ENCODE data around the gene COL5A2.

COL5A2 gene

DNA sequence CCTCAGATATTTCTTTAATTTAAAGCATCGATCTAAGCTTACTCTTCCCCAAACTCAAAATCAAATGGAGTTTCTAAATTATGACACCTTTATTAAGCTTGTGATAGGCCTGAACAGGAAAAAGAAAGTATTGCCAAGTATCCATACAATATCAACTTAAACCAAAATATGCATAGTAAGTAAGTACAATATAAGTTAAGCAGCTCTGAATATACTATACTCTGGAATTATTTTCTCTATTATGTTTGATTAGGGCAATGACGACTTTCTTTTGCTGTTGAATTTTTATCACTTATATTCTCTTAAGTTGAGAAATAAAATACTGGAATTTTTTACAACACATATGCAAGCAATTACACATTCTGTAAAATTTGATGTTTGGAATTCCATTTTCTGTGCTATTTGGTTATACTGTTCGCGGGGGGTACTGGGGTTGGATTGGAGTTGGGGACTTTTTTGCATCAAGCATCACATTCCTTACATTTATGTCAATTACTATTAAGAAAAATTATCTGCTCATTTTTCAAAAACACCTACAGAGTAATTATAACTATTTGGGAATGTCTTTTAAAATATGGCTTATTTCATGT is 2.2 kb downstream of the COL5A2 start:
- peak overlapping the region; percentile 87 for H3K4me3 ChIP-seq (ENCODE audit: control insufficient read depth, low read depth, low read length)
- no peak for DNase-seq (ENCODE audit: low read depth)
- TF ChIP-seq, protein P1, sequence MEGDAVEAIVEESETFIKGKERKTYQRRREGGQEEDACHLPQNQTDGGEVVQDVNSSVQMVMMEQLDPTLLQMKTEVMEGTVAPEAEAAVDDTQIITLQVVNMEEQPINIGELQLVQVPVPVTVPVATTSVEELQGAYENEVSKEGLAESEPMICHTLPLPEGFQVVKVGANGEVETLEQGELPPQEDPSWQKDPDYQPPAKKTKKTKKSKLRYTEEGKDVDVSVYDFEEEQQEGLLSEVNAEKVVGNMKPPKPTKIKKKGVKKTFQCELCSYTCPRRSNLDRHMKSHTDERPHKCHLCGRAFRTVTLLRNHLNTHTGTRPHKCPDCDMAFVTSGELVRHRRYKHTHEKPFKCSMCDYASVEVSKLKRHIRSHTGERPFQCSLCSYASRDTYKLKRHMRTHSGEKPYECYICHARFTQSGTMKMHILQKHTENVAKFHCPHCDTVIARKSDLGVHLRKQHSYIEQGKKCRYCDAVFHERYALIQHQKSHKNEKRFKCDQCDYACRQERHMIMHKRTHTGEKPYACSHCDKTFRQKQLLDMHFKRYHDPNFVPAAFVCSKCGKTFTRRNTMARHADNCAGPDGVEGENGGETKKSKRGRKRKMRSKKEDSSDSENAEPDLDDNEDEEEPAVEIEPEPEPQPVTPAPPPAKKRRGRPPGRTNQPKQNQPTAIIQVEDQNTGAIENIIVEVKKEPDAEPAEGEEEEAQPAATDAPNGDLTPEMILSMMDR (conservative IDR thresholded peaks at IDR 0.05; ENCODE audit: control insufficient read depth, insufficient read depth, low read depth, low read length) = no peak

DNA sequence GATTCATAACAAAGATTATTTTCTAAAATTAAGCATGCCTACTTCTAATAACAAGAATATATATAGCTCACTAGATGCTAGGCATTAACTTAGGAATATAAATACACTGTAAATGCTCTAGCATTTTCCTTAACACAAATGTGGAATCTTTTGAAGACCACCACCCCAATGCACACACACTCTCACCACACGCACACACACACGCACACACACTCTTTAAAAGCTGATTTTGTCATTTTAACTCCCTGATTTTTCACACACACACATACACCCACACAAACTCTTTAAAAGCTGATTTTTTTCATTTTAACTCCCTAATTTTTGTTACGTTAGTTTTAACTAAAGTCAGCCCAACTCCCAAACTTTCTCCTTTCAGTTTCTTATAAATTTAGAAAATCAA is 3.0 kb downstream of the COL5A2 start:
- TF ChIP-seq, protein P1 (conservative IDR thresholded peaks at IDR 0.05; ENCODE audit: control insufficient read depth, insufficient read depth, low read depth, low read length) = no peak
- peak overlapping the region; percentile 87 for H3K4me3 ChIP-seq (ENCODE audit: control insufficient read depth, low read depth, low read length)
- DNase-seq (ENCODE audit: low read depth) = no peak

DNA sequence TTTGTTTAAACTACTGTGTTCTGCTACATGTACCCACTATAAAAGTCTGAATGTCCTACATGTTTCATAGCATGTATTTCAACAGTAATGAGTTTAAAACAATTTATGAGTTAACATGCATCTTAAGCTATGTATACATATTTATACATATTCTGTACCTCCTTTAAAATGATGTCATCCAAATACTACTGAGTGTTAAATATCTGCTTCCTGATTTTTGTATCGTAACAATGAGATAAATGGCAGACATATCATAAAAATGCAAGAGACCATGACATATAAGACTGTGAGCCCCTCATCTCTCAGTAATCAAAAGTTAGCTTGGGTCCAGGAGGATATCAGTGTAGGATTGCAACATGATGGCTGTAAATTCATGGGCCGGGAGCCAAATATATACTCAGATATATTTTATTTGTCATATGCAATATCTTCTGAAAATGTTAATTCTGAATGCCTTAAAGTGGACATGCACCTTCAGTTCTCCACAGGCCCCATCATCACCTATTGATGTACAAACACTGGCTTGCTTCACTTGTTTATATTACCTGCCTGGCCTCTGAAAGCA is 3.6 kb downstream of the COL5A2 start:
- no peak for DNase-seq (ENCODE audit: low read depth)
- H3K4me3 ChIP-seq (ENCODE audit: control insufficient read depth, low read depth, low read length) = peak overlapping the region; percentile 87

DNA sequence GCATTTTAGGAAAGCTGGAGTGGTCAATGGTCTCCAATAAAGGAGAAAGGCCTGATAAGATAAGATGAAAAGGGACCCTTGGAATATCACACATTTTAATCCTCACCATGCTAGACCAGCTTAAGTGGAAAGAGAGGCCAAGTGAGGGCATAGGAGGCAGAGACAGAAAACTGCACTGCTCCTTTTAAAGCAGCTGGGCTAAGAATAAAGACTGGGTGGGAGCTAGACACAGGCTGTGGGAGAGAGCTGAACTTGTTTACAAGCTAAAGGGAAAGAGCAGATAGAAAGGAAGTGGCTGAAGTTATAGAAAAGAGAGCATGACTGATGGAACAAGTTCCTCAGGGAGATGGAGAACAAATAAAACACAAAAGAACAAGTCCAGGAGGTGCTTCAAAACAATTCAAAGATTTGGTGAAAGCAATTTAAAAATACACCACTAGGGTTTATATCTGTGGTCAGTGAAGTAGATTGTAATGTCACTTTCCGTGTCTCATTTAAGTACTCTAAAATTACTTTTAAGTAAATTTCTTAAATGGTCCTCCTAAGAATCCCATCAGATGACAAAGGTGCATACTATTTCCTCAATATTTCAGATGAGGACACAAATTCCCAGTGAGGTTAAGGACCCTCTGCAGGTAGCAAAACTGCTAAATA is 7.5 kb downstream of the COL5A2 start:
- H3K4me3 ChIP-seq (ENCODE audit: control insufficient read depth, low read depth, low read length) = no peak overlapping the region
- DNase-seq (ENCODE audit: low read depth) = no peak
- TF ChIP-seq, protein P1 (conservative IDR thresholded peaks at IDR 0.05; ENCODE audit: control insufficient read depth, insufficient read depth, low read depth, low read length) = peak; percentile 2

More for the DNA sequence above, 3.6 kb downstream of the COL5A2 start:
- TF ChIP-seq, protein P1 (conservative IDR thresholded peaks at IDR 0.05; ENCODE audit: control insufficient read depth, insufficient read depth, low read depth, low read length) = no peak

DNA sequence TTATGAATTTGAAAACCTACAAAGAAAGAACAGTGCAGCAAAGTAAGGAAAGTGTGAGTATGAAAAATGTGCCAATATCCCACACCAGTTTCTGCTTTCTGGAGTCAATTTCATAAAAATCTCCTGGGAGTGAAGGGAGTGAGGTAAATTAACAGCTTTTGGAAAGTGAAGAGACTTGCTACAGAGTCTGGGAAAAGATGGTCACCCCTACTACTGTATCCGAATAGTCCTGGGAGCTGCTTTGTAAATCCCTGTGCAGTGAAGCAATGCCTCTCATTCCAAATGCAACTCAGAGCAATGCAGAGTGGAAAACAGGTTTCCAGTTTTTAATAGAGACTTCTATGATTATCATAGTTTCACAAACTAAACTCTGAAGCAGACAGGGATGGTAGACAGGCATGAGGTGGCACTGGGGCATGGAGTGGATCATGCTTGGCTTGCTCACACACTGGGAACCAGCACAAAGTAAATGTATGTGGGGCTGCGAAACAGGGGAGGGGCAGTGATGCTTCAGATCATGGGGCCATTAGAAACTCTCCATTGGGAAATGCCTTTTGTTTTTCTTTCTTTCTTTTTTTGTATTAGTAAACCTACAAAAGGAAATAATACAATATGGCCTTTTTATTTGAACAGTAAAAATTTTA is 10.6 kb downstream of the COL5A2 start:
- TF ChIP-seq, protein P1 (conservative IDR thresholded peaks at IDR 0.05; ENCODE audit: control insufficient read depth, insufficient read depth, low read depth, low read length) = no peak
- peak; percentile 61 for DNase-seq (ENCODE audit: low read depth)
- H3K4me3 ChIP-seq (ENCODE audit: control insufficient read depth, low read depth, low read length) = no peak overlapping the region

DNA sequence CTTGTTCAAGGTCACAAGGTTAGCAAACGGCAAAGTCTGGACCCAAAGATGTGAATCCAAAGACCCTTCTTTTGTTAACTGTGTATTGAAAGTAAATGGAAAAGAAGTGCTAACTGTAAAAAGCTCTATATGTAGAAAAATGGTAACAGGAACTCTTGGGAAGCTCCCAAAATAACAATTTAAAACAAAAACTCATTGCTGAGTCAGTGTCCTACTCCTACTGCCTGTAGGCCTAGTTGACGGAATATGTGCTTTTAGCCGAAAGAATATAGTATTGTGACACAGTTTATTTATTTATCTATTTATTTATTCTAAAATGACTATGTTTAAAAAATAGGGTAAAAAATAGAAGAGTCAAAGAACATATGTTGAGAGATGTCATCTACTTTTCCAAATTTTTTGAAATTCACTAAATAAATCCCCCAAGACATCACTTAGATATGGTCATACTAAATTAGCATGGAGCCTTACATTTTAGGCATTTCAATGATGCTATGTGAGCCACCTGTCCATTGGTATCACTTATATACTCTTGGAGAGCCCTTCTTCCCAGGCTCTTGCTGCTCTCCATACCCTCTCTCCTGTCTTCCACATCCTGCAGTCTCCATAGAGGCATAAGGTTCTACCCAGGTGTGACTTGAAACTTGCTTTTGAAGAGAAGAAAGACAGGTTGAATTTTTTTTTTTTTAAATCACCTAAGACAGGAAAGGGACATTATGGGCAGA is 13.7 kb downstream of the COL5A2 start:
- no peak overlapping the region for H3K4me3 ChIP-seq (ENCODE audit: control insufficient read depth, low read depth, low read length)
- TF ChIP-seq, protein P1 (conservative IDR thresholded peaks at IDR 0.05; ENCODE audit: control insufficient read depth, insufficient read depth, low read depth, low read length) = no peak
- DNase-seq (ENCODE audit: low read depth) = peak; percentile 62
